ENCODE data around the gene ZIC5.
"Not testable (repeated sequence)": the region's sequence is repeated elsewhere in the genome, so short reads cannot be mapped to it uniquely, and the experiment has no call there.

Gene ZIC5

GRCh38 chr13:99945515-99945914 lies 26.1 kb downstream of the ZIC5 start:
- H3K27me3 Mint-ChIP-seq: peaks cover 93% of the 10 kb centered on the region
- ATAC-seq (replicated peaks; ENCODE audit: extremely low read depth, poor library complexity, severe bottlenecking); H3K4me1 Mint-ChIP-seq; DNase-seq (ENCODE audit: low spot score in 2 of 2); H3K4me3 Mint-ChIP-seq; H3K9me3 Mint-ChIP-seq; H3K36me3 Mint-ChIP-seq (ENCODE audit: insufficient read depth); H3K27ac Mint-ChIP-seq (ENCODE audit: low read depth): not testable (repeated sequence)

- no peak for ATAC-seq (replicated peaks; ENCODE audit: extremely low read depth, poor library complexity, severe bottlenecking)
- Mint-ChIP-seq H3K4me1 (no peaks in the 10 kb centered on the region), H3K27ac (ENCODE audit: low read depth) (no peak overlapping the region), H3K4me3 (no peak overlapping the region), H3K27me3 (peaks cover 93% of the 10 kb centered on the region), H3K36me3 (ENCODE audit: insufficient read depth) (no peaks in the 10 kb centered on the region), H3K9me3 (no peaks in the 10 kb centered on the region)
- no peak for DNase-seq (ENCODE audit: low spot score in 2 of 2)
These were observed 27.0 kb downstream of the ZIC5 start for GRCh38 chr13:99944606-99945005.

- DNase-seq (ENCODE audit: low spot score in 2 of 2) (no peak), ATAC-seq (replicated peaks; ENCODE audit: extremely low read depth, poor library complexity, severe bottlenecking) (no peak)
- no peaks in the 10 kb centered on the region for H3K4me1 Mint-ChIP-seq
- no peaks in the 10 kb centered on the region for H3K9me3 Mint-ChIP-seq
- H3K36me3 Mint-ChIP-seq (ENCODE audit: insufficient read depth): no peaks in the 10 kb centered on the region
- no peak overlapping the region for H3K27ac Mint-ChIP-seq (ENCODE audit: low read depth)
- H3K27me3 Mint-ChIP-seq: peaks cover 93% of the 10 kb centered on the region
- H3K4me3 Mint-ChIP-seq: no peak overlapping the region
These were observed 27.5 kb downstream of the ZIC5 start for GRCh38 chr13:99944102-99944501.

GRCh38 chr13:99941911-99942310 lies 29.7 kb downstream of the ZIC5 start:
- Mint-ChIP-seq H3K4me1 (no peaks in the 10 kb centered on the region), H3K27me3 (peaks cover 86% of the 10 kb centered on the region), H3K9me3 (no peaks in the 10 kb centered on the region), H3K36me3 (ENCODE audit: insufficient read depth) (no peaks in the 10 kb centered on the region), H3K4me3 (no peak overlapping the region), H3K27ac (ENCODE audit: low read depth) (no peak overlapping the region)
- DNase-seq (ENCODE audit: low spot score in 2 of 2) (no peak), ATAC-seq (replicated peaks; ENCODE audit: extremely low read depth, poor library complexity, severe bottlenecking) (no peak)

- no peaks in the 10 kb centered on the region for H3K4me1 Mint-ChIP-seq
- no peaks in the 10 kb centered on the region for H3K9me3 Mint-ChIP-seq
- peaks cover 78% of the 10 kb centered on the region for H3K27me3 Mint-ChIP-seq
- no peak overlapping the region for H3K4me3 Mint-ChIP-seq
- H3K36me3 Mint-ChIP-seq (ENCODE audit: insufficient read depth): no peaks in the 10 kb centered on the region
- DNase-seq (ENCODE audit: low spot score in 2 of 2) (no peak), ATAC-seq (replicated peaks; ENCODE audit: extremely low read depth, poor library complexity, severe bottlenecking) (no peak)
- no peak overlapping the region for H3K27ac Mint-ChIP-seq (ENCODE audit: low read depth)
These were observed 30.5 kb downstream of the ZIC5 start for GRCh38 chr13:99941086-99941485.

GRCh38 chr13:99938635-99939034 lies 32.9 kb downstream of the ZIC5 start:
- Mint-ChIP-seq H3K9me3 (no peaks in the 10 kb centered on the region), H3K27ac (ENCODE audit: low read depth) (no peak overlapping the region), H3K27me3 (peaks cover 63% of the 10 kb centered on the region), H3K36me3 (ENCODE audit: insufficient read depth) (no peaks in the 10 kb centered on the region), H3K4me3 (no peak overlapping the region), H3K4me1 (no peaks in the 10 kb centered on the region)
- DNase-seq (ENCODE audit: low spot score in 2 of 2): no peak
- ATAC-seq (replicated peaks; ENCODE audit: extremely low read depth, poor library complexity, severe bottlenecking): no peak

- Mint-ChIP-seq H3K4me3 (no peak overlapping the region), H3K4me1 (no peaks in the 10 kb centered on the region), H3K36me3 (ENCODE audit: insufficient read depth) (no peaks in the 10 kb centered on the region), H3K27ac (ENCODE audit: low read depth) (no peak overlapping the region), H3K27me3 (peaks cover 37% of the 10 kb centered on the region), H3K9me3 (no peaks in the 10 kb centered on the region)
- no peak for ATAC-seq (replicated peaks; ENCODE audit: extremely low read depth, poor library complexity, severe bottlenecking)
- DNase-seq (ENCODE audit: low spot score in 2 of 2): no peak
These were observed 35.8 kb downstream of the ZIC5 start for GRCh38 chr13:99935772-99936171.

GRCh38 chr13:99932912-99933311 lies 38.7 kb downstream of the ZIC5 start:
- H3K27ac Mint-ChIP-seq (ENCODE audit: low read depth): no peak overlapping the region
- H3K4me3 Mint-ChIP-seq: no peak overlapping the region
- H3K4me1 Mint-ChIP-seq: peaks cover 5% of the 10 kb centered on the region
- no peaks in the 10 kb centered on the region for H3K9me3 Mint-ChIP-seq
- DNase-seq (ENCODE audit: low spot score in 2 of 2) (no peak), ATAC-seq (replicated peaks; ENCODE audit: extremely low read depth, poor library complexity, severe bottlenecking) (no peak)
- H3K36me3 Mint-ChIP-seq (ENCODE audit: insufficient read depth): no peaks in the 10 kb centered on the region
- H3K27me3 Mint-ChIP-seq: peaks cover 26% of the 10 kb centered on the region

GRCh38 chr13:99930925-99931324 lies 40.6 kb downstream of the ZIC5 start:
- no peaks in the 10 kb centered on the region for H3K9me3 Mint-ChIP-seq
- H3K4me3 Mint-ChIP-seq: no peak overlapping the region
- H3K27ac Mint-ChIP-seq (ENCODE audit: low read depth): no peak overlapping the region
- peaks cover 5% of the 10 kb centered on the region for H3K4me1 Mint-ChIP-seq
- no peak for DNase-seq (ENCODE audit: low spot score in 2 of 2)
- ATAC-seq (replicated peaks; ENCODE audit: extremely low read depth, poor library complexity, severe bottlenecking): no peak
- H3K27me3 Mint-ChIP-seq: peaks cover 25% of the 10 kb centered on the region
- H3K36me3 Mint-ChIP-seq (ENCODE audit: insufficient read depth): no peaks in the 10 kb centered on the region

- ATAC-seq (replicated peaks; ENCODE audit: extremely low read depth, poor library complexity, severe bottlenecking) (no peak), DNase-seq (ENCODE audit: low spot score in 2 of 2) (no peak)
- Mint-ChIP-seq H3K27me3 (peaks cover 25% of the 10 kb centered on the region), H3K4me3 (no peak overlapping the region), H3K27ac (ENCODE audit: low read depth) (no peak overlapping the region), H3K4me1 (peaks cover 5% of the 10 kb centered on the region), H3K36me3 (ENCODE audit: insufficient read depth) (no peaks in the 10 kb centered on the region), H3K9me3 (no peaks in the 10 kb centered on the region)
These were observed 41.7 kb downstream of the ZIC5 start for GRCh38 chr13:99929866-99930265.

- peaks cover 5% of the 10 kb centered on the region for H3K4me1 Mint-ChIP-seq
- H3K36me3 Mint-ChIP-seq (ENCODE audit: insufficient read depth): no peaks in the 10 kb centered on the region
- ATAC-seq (replicated peaks; ENCODE audit: extremely low read depth, poor library complexity, severe bottlenecking) (no peak), DNase-seq (ENCODE audit: low spot score in 2 of 2) (no peak)
- H3K27ac Mint-ChIP-seq (ENCODE audit: low read depth): no peak overlapping the region
- H3K4me3 Mint-ChIP-seq: no peak overlapping the region
- peaks cover 44% of the 10 kb centered on the region for H3K27me3 Mint-ChIP-seq
- no peaks in the 10 kb centered on the region for H3K9me3 Mint-ChIP-seq
These were observed 45.4 kb downstream of the ZIC5 start for GRCh38 chr13:99926014-99926731.

- H3K36me3 Mint-ChIP-seq (ENCODE audit: insufficient read depth): no peaks in the 10 kb centered on the region
- no peaks in the 10 kb centered on the region for H3K4me1 Mint-ChIP-seq
- peaks cover 33% of the 10 kb centered on the region for H3K27me3 Mint-ChIP-seq
- H3K4me3 Mint-ChIP-seq: no peak overlapping the region
- ATAC-seq (replicated peaks; ENCODE audit: extremely low read depth, poor library complexity, severe bottlenecking): no peak
- H3K27ac Mint-ChIP-seq (ENCODE audit: low read depth): no peak overlapping the region
- no peaks in the 10 kb centered on the region for H3K9me3 Mint-ChIP-seq
- no peak for DNase-seq (ENCODE audit: low spot score in 2 of 2)
These were observed 47.5 kb downstream of the ZIC5 start for GRCh38 chr13:99923877-99924582.

GRCh38 chr13:99922631-99923404 lies 48.7 kb downstream of the ZIC5 start:
- Mint-ChIP-seq H3K4me1 (no peaks in the 10 kb centered on the region), H3K27me3 (peaks cover 33% of the 10 kb centered on the region), H3K36me3 (ENCODE audit: insufficient read depth) (no peaks in the 10 kb centered on the region), H3K9me3 (no peaks in the 10 kb centered on the region), H3K27ac (ENCODE audit: low read depth) (no peak overlapping the region), H3K4me3 (no peak overlapping the region)
- ATAC-seq (replicated peaks; ENCODE audit: extremely low read depth, poor library complexity, severe bottlenecking) (no peak), DNase-seq (ENCODE audit: low spot score in 2 of 2) (no peak)

All from central memory CD8-positive, alpha-beta T cell (primary cell).